Peyer's patch (tissue), 4 donors: ENCODE results near the gene REELD1. TPM values are rescaled to one million over a fixed set of nuclear protein-coding genes. Genes with fewer than 3 reads are reported as not detected.

Experiments used
- DNase-seq, 3 donors: peaks; one replicate each; pipeline ENCODE4 v3.0.0-alpha.2; 2017 to 2019
- H3K27ac ChIP-seq, 4 donors: fragments of 200-600 bp; sonication (generic); one replicate each; pipeline ENCODE4 v1.5.1; 2016 to 2019
- H3K27me3 ChIP-seq, 2 donors: fragments of 200-600 bp; sonication (generic); one replicate each; pipeline ENCODE4 v1.5.1; 2019
- H3K36me3 ChIP-seq, 3 donors: fragments of 200-600 bp; sonication (generic); one replicate each; pipeline ENCODE4 v1.5.1; 2016 to 2019
- H3K4me1 ChIP-seq, 4 donors: fragments of 200-600 bp; sonication (generic); one replicate each; pipeline ENCODE4 v1.5.1; 2016 to 2019
- H3K4me3 ChIP-seq, 4 donors: fragments of 200-600 bp; sonication (generic); 1 replicate in 3 of 4; 2 replicates in 1 of 4; pipeline ENCODE4 v1.5.1; 2016 to 2019; ENCODE audit warnings: mild to moderate bottlenecking in 1 of 4
- H3K9me3 ChIP-seq, 4 donors: fragments of 200-600 bp; sonication (generic); one replicate each; pipeline ENCODE4 v1.5.1; 2016 to 2019; ENCODE audit warnings: mild to moderate bottlenecking in 1 of 4
- POLR2A ChIP-seq, 2 donors: fragments of 450-650 bp; IDR thresholded peaks; one replicate each; pipeline ENCODE4 v1.5.1; 2017; ENCODE audit warnings: antibody characterized with exemption in 2 of 2, mild to moderate bottlenecking in 2 of 2, moderate library complexity in 2 of 2
- total RNA-seq, 4 donors: library from RNA; depleted of rRNA; stranded (reverse); fragments of >200 nt; gene quantifications; one replicate each; pipeline ENCODE4 v1.1.0, GENCODE V29; 2016
- TF ChIP-seq, protein P1 (sequence below), 6 experiments: fragments of 450-650 bp in 4 of 6; fragments of 200-600 bp in 2 of 6; sonication (generic) in 1 of 6; IDR thresholded peaks; one replicate each; pipeline ENCODE4 v1.5.1; 2017 to 2019; ENCODE audit warnings: antibody characterized with exemption in 6 of 6, mild to moderate bottlenecking in 3 of 6, moderate library complexity in 1 of 6

The REELD1 gene
- total RNA-seq, 4 donors from 2014 or later: 0.35 to 1.7 (median 0.80) TPM; not detected in 1

DNA sequence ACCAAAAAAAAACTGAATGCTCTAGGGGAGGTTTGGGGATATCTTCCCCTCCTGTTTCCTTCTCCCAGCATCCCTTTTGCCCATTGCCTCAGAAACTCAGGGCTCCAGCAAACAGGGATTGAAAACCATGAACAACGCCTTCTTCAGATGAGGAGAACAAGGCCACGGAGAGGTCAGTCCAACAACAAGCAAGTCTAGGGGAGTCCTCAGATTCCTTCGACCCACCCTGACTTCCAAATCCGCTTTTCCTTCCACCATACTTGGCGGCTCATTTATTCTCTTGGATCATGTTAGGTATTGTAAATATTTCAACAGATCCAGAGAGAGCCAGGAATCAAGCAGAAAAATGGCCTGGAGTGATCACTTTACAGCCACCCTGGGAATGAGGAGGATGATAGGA, 21.9 kb downstream of the REELD1 start:
- Histone ChIP-seq H3K36me3 (no peaks in the 10 kb centered on the region), H3K4me1 (no peaks in the 10 kb centered on the region), H3K4me3 (no peak overlapping the region), H3K9me3 (no peaks in the 10 kb centered on the region), H3K27ac (peak overlapping the region in 1 of 4 donors; percentile 35), H3K27me3 (no peaks in the 10 kb centered on the region)
- no peak for DNase-seq
- no peak for TF ChIP-seq POLR2A (IDR thresholded peaks at IDR 0.05)
- TF ChIP-seq, protein P1, sequence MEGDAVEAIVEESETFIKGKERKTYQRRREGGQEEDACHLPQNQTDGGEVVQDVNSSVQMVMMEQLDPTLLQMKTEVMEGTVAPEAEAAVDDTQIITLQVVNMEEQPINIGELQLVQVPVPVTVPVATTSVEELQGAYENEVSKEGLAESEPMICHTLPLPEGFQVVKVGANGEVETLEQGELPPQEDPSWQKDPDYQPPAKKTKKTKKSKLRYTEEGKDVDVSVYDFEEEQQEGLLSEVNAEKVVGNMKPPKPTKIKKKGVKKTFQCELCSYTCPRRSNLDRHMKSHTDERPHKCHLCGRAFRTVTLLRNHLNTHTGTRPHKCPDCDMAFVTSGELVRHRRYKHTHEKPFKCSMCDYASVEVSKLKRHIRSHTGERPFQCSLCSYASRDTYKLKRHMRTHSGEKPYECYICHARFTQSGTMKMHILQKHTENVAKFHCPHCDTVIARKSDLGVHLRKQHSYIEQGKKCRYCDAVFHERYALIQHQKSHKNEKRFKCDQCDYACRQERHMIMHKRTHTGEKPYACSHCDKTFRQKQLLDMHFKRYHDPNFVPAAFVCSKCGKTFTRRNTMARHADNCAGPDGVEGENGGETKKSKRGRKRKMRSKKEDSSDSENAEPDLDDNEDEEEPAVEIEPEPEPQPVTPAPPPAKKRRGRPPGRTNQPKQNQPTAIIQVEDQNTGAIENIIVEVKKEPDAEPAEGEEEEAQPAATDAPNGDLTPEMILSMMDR (IDR thresholded peaks at IDR 0.05): no peak

DNA sequence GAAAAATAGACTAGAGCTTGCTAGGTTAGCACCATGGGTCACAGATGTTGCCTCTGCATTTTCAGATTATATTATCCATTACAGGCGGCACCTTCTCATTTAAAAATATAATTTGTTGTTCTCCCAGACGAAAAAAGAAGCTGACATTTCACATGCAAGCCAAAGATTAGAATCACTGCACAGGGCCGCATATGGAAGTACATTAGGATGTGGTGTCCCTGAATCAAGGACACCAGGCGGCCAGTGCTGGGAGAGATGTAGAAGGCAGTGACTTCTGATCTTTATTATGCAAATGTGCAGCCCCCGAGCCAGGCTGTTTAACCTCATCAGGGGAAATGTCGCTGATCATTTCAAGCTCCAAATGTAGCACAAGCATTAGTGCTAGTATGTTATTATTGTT, 22.8 kb downstream of the REELD1 start:
- Histone ChIP-seq H3K4me3 (no peak overlapping the region), H3K27me3 (no peaks in the 10 kb centered on the region), H3K4me1 (peaks cover 0 to 6% (median 0%) of the 10 kb centered on the region in 4 donors), H3K9me3 (no peaks in the 10 kb centered on the region), H3K36me3 (no peaks in the 10 kb centered on the region), H3K27ac (no peak overlapping the region)
- TF ChIP-seq, protein P1 (IDR thresholded peaks at IDR 0.05): no peak
- TF ChIP-seq POLR2A (IDR thresholded peaks at IDR 0.05): no peak
- no peak for DNase-seq

GRCh38 chr4:146238107-146238506, 23.8 kb downstream of the REELD1 start:
- Histone ChIP-seq H3K36me3 (no peaks in the 10 kb centered on the region), H3K4me1 (peaks cover 0 to 9% (median 0%) of the 10 kb centered on the region in 4 donors), H3K27me3 (no peaks in the 10 kb centered on the region), H3K4me3 (no peak overlapping the region), H3K27ac (peak overlapping the region in 1 of 4 donors; percentile 10), H3K9me3 (no peaks in the 10 kb centered on the region)
- DNase-seq: no peak
- TF ChIP-seq, protein P1 (IDR thresholded peaks at IDR 0.05): no peak
- TF ChIP-seq POLR2A (IDR thresholded peaks at IDR 0.05): no peak

DNA sequence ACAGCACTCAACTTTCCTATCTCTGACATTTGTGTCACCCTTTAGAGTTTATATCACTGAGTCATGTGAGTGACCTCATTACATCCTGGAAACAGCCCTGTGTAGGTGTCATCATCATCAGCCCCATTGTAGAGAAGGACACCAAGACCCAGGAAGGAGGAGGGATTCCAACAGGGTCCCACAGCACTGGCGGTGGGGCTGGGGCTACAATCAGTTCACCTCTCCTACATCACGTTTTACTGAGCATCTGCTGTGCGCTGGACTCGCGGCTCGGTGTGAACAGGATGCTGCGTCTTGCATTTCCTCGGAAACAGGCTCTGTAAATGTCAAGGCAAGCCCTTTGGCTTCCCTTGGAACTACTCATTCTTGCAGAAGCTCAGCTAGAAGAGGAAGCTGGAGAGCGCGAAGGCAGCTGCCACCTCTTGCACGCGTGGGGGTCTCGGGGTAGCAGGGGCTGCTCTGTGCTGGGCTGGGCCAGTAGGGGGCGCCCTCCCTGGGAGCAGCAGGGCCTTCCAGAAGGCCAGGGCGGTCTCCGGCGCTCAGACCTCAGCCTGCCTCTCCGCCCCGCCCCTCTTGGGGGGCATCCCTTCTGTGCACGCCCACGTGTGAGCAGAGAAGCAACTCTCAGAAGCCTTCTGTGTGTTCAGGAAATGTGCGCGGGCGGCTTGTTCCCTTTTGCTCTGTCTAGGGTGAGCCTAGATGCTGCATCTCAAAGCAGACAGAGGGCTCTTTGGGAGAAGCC, 29.0 kb downstream of the REELD1 start:
- Histone ChIP-seq H3K27me3 (no peaks in the 10 kb centered on the region), H3K4me3 (no peak overlapping the region), H3K9me3 (no peaks in the 10 kb centered on the region), H3K36me3 (no peaks in the 10 kb centered on the region), H3K27ac (peak overlapping the region in 2 of 4 donors; percentile 0 to 84), H3K4me1 (peaks cover 0 to 33% (median 0%) of the 10 kb centered on the region in 4 donors)
- TF ChIP-seq, protein P1 (IDR thresholded peaks at IDR 0.05): peak in 4 of 6 experiments; percentile 24 to 41 (median 26)
- no peak for TF ChIP-seq POLR2A (IDR thresholded peaks at IDR 0.05)
- peak in 2 of 3 donors; percentile 22 to 60 for DNase-seq

- no peak for DNase-seq
- Histone ChIP-seq H3K4me1 (peaks cover 0 to 33% (median 0%) of the 10 kb centered on the region in 4 donors), H3K27me3 (no peaks in the 10 kb centered on the region)
These were observed 29.5 kb downstream of the REELD1 start for GRCh38 chr4:146243883-146244277.

More at GRCh38 chr4:146243883-146244277, 29.5 kb downstream of the REELD1 start:
- Histone ChIP-seq H3K36me3 (no peaks in the 10 kb centered on the region), H3K9me3 (no peaks in the 10 kb centered on the region), H3K27ac (peak overlapping the region in 1 of 4 donors; percentile 0), H3K4me3 (no peak overlapping the region)
- TF ChIP-seq, protein P1 (IDR thresholded peaks at IDR 0.05): no peak
- no peak for TF ChIP-seq POLR2A (IDR thresholded peaks at IDR 0.05)
